ENCODE measurements around the gene REV1.
"Not testable (repeated sequence)": the region's sequence is repeated elsewhere in the genome, so short reads cannot be mapped to it uniquely, and the experiment has no call there.

REV1 gene

GRCh38 chr2:99356853-99357252 lies 133.0 kb downstream of the REV1 start:
- TF ChIP-seq CTCF (IDR thresholded peaks at IDR 0.05; ENCODE audit: insufficient read depth, missing control alignments), result no peak
- no peak for FAIRE-seq

GRCh38 chr2:99354825-99355224 lies 135.0 kb downstream of the REV1 start:
- not testable (repeated sequence) for DNase-seq (ENCODE audit: insufficient read length, low spot score); FAIRE-seq

More at GRCh38 chr2:99356853-99357252, 133.0 kb downstream of the REV1 start:
- no peak for DNase-seq (ENCODE audit: insufficient read length, low spot score)

- TF ChIP-seq CTCF (IDR thresholded peaks at IDR 0.05; ENCODE audit: insufficient read depth, missing control alignments), result no peak
- no peak for DNase-seq (ENCODE audit: insufficient read length, low spot score)
- FAIRE-seq, result peak; percentile 70
These were observed 135.7 kb downstream of the REV1 start for GRCh38 chr2:99354070-99354469.

Measured in D721Med (cell line).